ENCODE data around the gene C3orf18.

Gene C3orf18

GRCh38 chr3:50549226-50549625 lies 18.3 kb downstream of the C3orf18 start:
- DNase-seq: no peak

- DNase-seq: no peak
These were observed 21.8 kb downstream of the C3orf18 start for GRCh38 chr3:50545781-50546180.

GRCh38 chr3:50542177-50543034 lies 25.1 kb downstream of the C3orf18 start:
- DNase-seq: peak; percentile 22 to 60 (median 37)

- DNase-seq: no peak
These were observed 27.9 kb downstream of the C3orf18 start for GRCh38 chr3:50539356-50540286.

- DNase-seq: no peak
These were observed 30.0 kb downstream of the C3orf18 start for GRCh38 chr3:50537421-50538129.

- no peak for DNase-seq
These were observed 30.9 kb downstream of the C3orf18 start for GRCh38 chr3:50536471-50537180.

GRCh38 chr3:50534681-50535330 lies 32.7 kb downstream of the C3orf18 start:
- no peak for DNase-seq

GRCh38 chr3:50533807-50534461 lies 33.6 kb downstream of the C3orf18 start:
- no peak for DNase-seq

- no peak for DNase-seq
These were observed 34.2 kb downstream of the C3orf18 start for GRCh38 chr3:50533316-50533715.

GRCh38 chr3:50532062-50532705 lies 35.4 kb downstream of the C3orf18 start:
- DNase-seq: no peak

GRCh38 chr3:50531201-50531600 lies 36.3 kb downstream of the C3orf18 start:
- no peak for DNase-seq

- DNase-seq: no peak
These were observed 37.3 kb downstream of the C3orf18 start for GRCh38 chr3:50530001-50530970.

GRCh38 chr3:50525987-50526386 lies 41.6 kb downstream of the C3orf18 start:
- peak in 3 of 5 donors; percentile 13 to 41 (median 20) for DNase-seq

GRCh38 chr3:50525191-50525910 lies 42.2 kb downstream of the C3orf18 start:
- no peak for DNase-seq

GRCh38 chr3:50524746-50525145 lies 42.8 kb downstream of the C3orf18 start:
- DNase-seq: no peak

GRCh38 chr3:50523279-50523811 lies 44.2 kb downstream of the C3orf18 start:
- DNase-seq: no peak

GRCh38 chr3:50521572-50521971 lies 46.0 kb downstream of the C3orf18 start:
- DNase-seq: no peak

GRCh38 chr3:50520849-50521248 lies 46.7 kb downstream of the C3orf18 start:
- DNase-seq: no peak

Measured in T-helper 1 cell (primary cell).